ENCODE results near the gene TMEM229A.

GRCh38 chr7:124076841-124077240 is 44.0 kb upstream of the TMEM229A start:
- no peak for TF ChIP-seq CTCF (IDR thresholded peaks at IDR 0.05)
- TF ChIP-seq POLR2A (IDR thresholded peaks at IDR 0.05): no peak
- no peak for TF ChIP-seq EP300 (IDR thresholded peaks at IDR 0.05)

Measured in tibial nerve (tissue), 4 donors.